Measurements from ENCODE around the gene ALDH6A1. TPM values are rescaled to one million over a fixed set of nuclear protein-coding genes. Genes with fewer than 3 reads are reported as not detected.

ALDH6A1 gene
- total RNA-seq, 2 donors from 2014 or later = 28.8 to 37.2 TPM

DNA sequence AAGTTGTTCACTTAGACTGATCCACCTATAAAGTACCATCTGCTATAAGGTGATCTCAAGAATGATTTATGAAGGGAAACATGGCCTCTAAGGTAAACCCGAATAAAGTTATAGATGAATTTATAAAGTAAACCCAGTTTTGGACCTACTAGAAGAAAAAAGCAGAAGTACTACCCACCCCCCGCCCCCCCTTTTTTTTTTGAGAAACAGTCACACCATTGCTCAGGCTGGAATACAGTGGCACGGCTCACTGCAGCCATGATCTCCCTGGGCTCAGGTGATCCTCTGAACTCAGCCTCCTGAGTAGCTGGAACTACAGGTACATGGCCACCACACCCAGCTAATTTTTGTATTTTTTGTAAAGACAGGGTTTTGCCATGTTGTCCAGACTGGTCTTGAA is 69.1 kb downstream of the ALDH6A1 start:
- H3K9me3 ChIP-seq = no peaks in the 10 kb centered on the region
- no peaks in the 10 kb centered on the region for H3K36me3 ChIP-seq
- H3K4me1 ChIP-seq = peaks cover 0 to 15% of the 10 kb centered on the region in 2 donors
- DNase-seq (ENCODE audit: low spot score) = no peak
- H3K27me3 ChIP-seq = no peaks in the 10 kb centered on the region
- TF ChIP-seq CTCF (IDR thresholded peaks at IDR 0.05) = no peak
- H3K27ac ChIP-seq = no peak overlapping the region
- no peak overlapping the region for H3K4me3 ChIP-seq

DNA sequence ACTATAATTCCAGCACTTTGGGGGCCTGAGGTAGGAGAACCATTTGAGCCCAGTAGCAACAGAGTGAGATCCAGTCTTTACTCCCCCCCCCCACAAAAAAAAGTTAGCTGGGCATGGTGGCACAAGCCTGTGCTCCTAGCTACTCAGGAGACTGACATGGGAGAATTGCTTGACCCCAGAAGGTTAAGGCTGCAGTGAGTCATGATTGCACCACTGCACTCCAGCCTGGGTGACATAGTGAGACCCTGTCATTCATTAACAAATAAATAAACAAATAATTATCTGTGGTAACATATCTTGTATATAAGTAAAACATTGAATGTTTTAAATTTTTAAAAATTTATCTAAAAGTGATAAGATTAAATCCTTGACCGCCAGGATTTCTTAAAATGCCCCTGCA is 70.0 kb downstream of the ALDH6A1 start:
- TF ChIP-seq CTCF (IDR thresholded peaks at IDR 0.05) = no peak
- no peak for DNase-seq (ENCODE audit: low spot score)

DNA sequence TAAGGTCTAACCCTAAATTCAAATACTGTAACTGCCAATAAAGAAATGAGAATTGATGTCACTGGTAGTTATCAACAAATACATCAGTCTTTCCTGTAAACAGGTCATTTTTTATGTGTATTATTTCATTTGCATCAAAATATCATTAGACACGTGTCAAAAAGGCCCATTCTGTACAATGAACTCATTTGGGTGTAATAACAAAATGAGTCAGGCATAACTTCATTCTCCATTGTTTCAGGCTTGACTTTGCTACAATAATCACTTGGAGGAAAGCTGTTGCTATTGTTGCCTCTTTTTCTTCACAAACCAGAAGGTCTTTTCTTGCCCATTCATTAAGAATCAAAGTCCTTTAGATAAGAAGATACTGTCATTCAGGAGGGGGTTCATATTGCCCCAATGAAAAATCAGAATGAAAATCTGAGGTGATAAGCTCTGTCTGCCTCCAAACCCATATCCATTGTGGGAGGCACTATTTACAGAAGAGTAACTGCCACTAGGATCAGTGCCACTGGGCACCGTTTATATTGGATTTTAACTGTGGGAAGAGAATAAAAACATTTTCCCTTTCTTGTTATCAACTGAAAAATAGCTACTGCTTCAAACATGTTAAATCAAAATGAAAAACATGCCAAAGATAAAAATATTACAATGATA is 75.3 kb downstream of the ALDH6A1 start:
- Histone ChIP-seq H3K27ac (no peak overlapping the region), H3K4me1 (no peaks in the 10 kb centered on the region), H3K4me3 (no peak overlapping the region), H3K36me3 (peaks cover 4% of the 10 kb centered on the region), H3K9me3 (no peaks in the 10 kb centered on the region), H3K27me3 (no peaks in the 10 kb centered on the region)
- TF ChIP-seq CTCF (IDR thresholded peaks at IDR 0.05) = no peak
- no peak for DNase-seq (ENCODE audit: low spot score)

More for the DNA sequence above, 70.0 kb downstream of the ALDH6A1 start:
- H3K4me1 ChIP-seq = peaks cover 0 to 8% of the 10 kb centered on the region in 2 donors
- H3K36me3 ChIP-seq = no peaks in the 10 kb centered on the region
- H3K27ac ChIP-seq = no peak overlapping the region
- H3K9me3 ChIP-seq = no peaks in the 10 kb centered on the region
- no peak overlapping the region for H3K4me3 ChIP-seq
- H3K27me3 ChIP-seq = no peaks in the 10 kb centered on the region

Other genes starting within 250 kb of the ALDH6A1 start
- 10 to 100 TPM; 15.9 to 25.0 TPM for gene PTGR2, start 232.6 kb downstream of the ALDH6A1 start, total RNA-seq
- gene ZNF410, start 197.6 kb downstream of the ALDH6A1 start, total RNA-seq = 10 to 100 TPM; 16.2 to 23.4 TPM
- gene FAM161B, start 134.4 kb downstream of the ALDH6A1 start, total RNA-seq = 1 to 10 TPM; 2.3 to 3.2 TPM
- 10 to 100 TPM; 34.2 to 64.9 TPM for gene COQ6, start 134.2 kb downstream of the ALDH6A1 start, total RNA-seq
- 1 to 10 TPM; 4.8 to 5.8 TPM for gene ENTPD5, start 65.2 kb downstream of the ALDH6A1 start, total RNA-seq
- 1 to 10 TPM; 3.3 to 5.7 TPM for gene BBOF1, start 65.1 kb downstream of the ALDH6A1 start, total RNA-seq
- 1 to 10 TPM; 7.1 to 7.4 TPM for gene LIN52, start 503 bp upstream of the ALDH6A1 start, total RNA-seq
- not detected for gene VSX2, start 155.0 kb upstream of the ALDH6A1 start, total RNA-seq
- 10 to 100 TPM; 17.0 to 18.1 TPM for gene ABCD4, start 218.5 kb upstream of the ALDH6A1 start, total RNA-seq